HepG2 (cell line): Measurements from ENCODE around the gene TIMM9. TPM values are rescaled to one million over a fixed set of nuclear protein-coding genes. Genes with fewer than 3 reads are reported as not detected.

ENCODE experiments used
- ATAC-seq: fragments of 200-7000 bp; cut with Tn5 transposase; 3 replicates; pipeline ENCODE4 v1.9.1; 2020; ENCODE audit warnings: mild to moderate bottlenecking, moderate library complexity
- BruUV-seq: library from RNA; stranded (reverse); fragments of 400-500 nt; replicated peaks from 2 replicates; lab custom pipeline; 2021; lab: Mats Ljungman, UMichigan
- CTCF ChIA-PET: fragments of 300-600 bp; formaldehyde crosslinking; extraction: SDS; loops from one replicate; lab custom pipeline; 2021; ENCODE audit warnings: low total read pairs, inconsistent platforms, low intra/inter-chr PET ratio; lab: Yijun Ruan, JAX
- POLR2A ChIA-PET: fragments of 350-600 bp; sonication (Branson Sonifier 250); formaldehyde crosslinking; loops from one replicate; lab custom pipeline; 2020; ENCODE audit warnings: antibody characterized with exemption, inconsistent platforms; lab: Yijun Ruan, JAX
- DNase-seq: peaks from one replicate; pipeline ENCODE4 v3.0.0-alpha.2; 2015; ENCODE audit warnings: low spot score
- FAIRE-seq: peaks from 3 replicates; lab custom pipeline; 2011; peaks lifted over from hg19 to GRCh38; lab: Jason Lieb, UNC
- H2AFZ ChIP-seq: one replicate; pipeline ENCODE4 v1.6.1; 2011; ENCODE audit warnings: low read length, inconsistent platforms
- H3K27ac ChIP-seq: fragments of 300-600 bp; 3 replicates; pipeline ENCODE4 v1.8.0; 2011; ENCODE audit warnings: mixed run types, mild to moderate bottlenecking, mixed read lengths, low read length, inconsistent platforms; ENCODE audit not compliant: insufficient read depth; ENCODE audit errors: extremely low read length
- H3K27me3 ChIP-seq, 2 experiments: fragments of 200-600 bp in 1 of 2; 2 replicates in 1 of 2; 3 replicates in 1 of 2; pipeline versions ENCODE4 v1.6.0 to v1.8.0; 2011; ENCODE audit warnings: low read length in 2 of 2, mild to moderate bottlenecking in 2 of 2, moderate library complexity in 2 of 2, inconsistent platforms in 1 of 2; ENCODE audit not compliant: insufficient read depth in 2 of 2, control insufficient read depth in 1 of 2
- H3K36me3 ChIP-seq, 2 experiments: fragments of 200-600 bp in 1 of 2; replicated peaks in 1 of 2; 2 replicates in 1 of 2; 3 replicates in 1 of 2; pipeline versions ENCODE4 v1.5.1 to v1.8.0; 2011; ENCODE audit warnings: low read length in 2 of 2, inconsistent platforms in 1 of 2; ENCODE audit not compliant: insufficient read depth in 2 of 2, control insufficient read depth in 1 of 2
- H3K4me1 ChIP-seq: 2 replicates; pipeline ENCODE4 v1.5.1; 2012; ENCODE audit warnings: low read length, inconsistent platforms; ENCODE audit not compliant: insufficient read depth
- H3K4me2 ChIP-seq: 2 replicates; pipeline ENCODE4 v1.6.0; 2011; ENCODE audit warnings: low read depth, low read length, inconsistent platforms
- H3K4me3 ChIP-seq, 3 experiments: fragments of 200-600 bp in 1 of 3; sonication (generic), shearing (Covaris generic) in 1 of 3; replicated peaks in 1 of 3; 2 replicates each; pipeline ENCODE4 v1.5.1; 2011 to 2016; ENCODE audit warnings: low read length in 3 of 3, inconsistent platforms in 2 of 3, low read depth in 2 of 3, mild to moderate bottlenecking in 2 of 3, control low read depth in 1 of 3, mixed read lengths in 1 of 3; ENCODE audit not compliant: insufficient read depth in 1 of 3
- H3K79me2 ChIP-seq: one replicate; pipeline ENCODE4 v1.6.1; 2011; ENCODE audit warnings: low read length, inconsistent platforms; ENCODE audit not compliant: insufficient read depth
- H3K9ac ChIP-seq: 2 replicates; pipeline ENCODE4 v1.6.0; 2011; ENCODE audit warnings: mild to moderate bottlenecking, low read depth, low read length, inconsistent platforms; ENCODE audit not compliant: insufficient read depth
- H3K9me3 ChIP-seq: 2 replicates; pipeline ENCODE4 v1.5.1; 2012; ENCODE audit warnings: mild to moderate bottlenecking, low read length
- H4K20me1 ChIP-seq: 2 replicates; pipeline ENCODE4 v1.6.0; 2011; ENCODE audit warnings: inconsistent platforms, mild to moderate bottlenecking, low read length, moderate library complexity; ENCODE audit not compliant: insufficient read depth
- SOX6 ChIP-seq, 2 experiments: fragments of 450-650 bp in 1 of 2; sonication (generic) in 1 of 2; formaldehyde crosslinking in 1 of 2; IDR thresholded peaks; 2 replicates each; pipeline versions ENCODE4 v1.4.0 to v1.6.1; 2017 to 2020; ENCODE audit warnings: antibody characterized with exemption in 1 of 2, mild to moderate bottlenecking in 1 of 2, missing genetic modification reagents in 1 of 2
- SP1 ChIP-seq, 2 experiments: fragments of 450-650 bp in 1 of 2; sonication (generic) in 1 of 2; formaldehyde crosslinking in 1 of 2; IDR thresholded peaks; 2 replicates each; pipeline versions ENCODE4 v1.4.0 to v1.6.1; 2016 to 2020; ENCODE audit warnings: missing genetic modification reagents in 1 of 2
- SP4 ChIP-seq: sonication (generic); formaldehyde crosslinking; IDR thresholded peaks from 2 replicates; pipeline ENCODE4 v1.8.1; 2023; ENCODE audit warnings: mild to moderate bottlenecking, missing genetic modification reagents
- TARDBP ChIP-seq: sonication (generic); formaldehyde crosslinking; IDR thresholded peaks from 2 replicates; pipeline ENCODE4 v1.8.0; 2022; ENCODE audit warnings: mild to moderate bottlenecking, missing genetic modification reagents
- ZNF138 ChIP-seq: sonication (generic); formaldehyde crosslinking; IDR thresholded peaks from 2 replicates; pipeline ENCODE4 v1.5.0; 2020; ENCODE audit warnings: mild to moderate bottlenecking, low read depth, missing genetic modification reagents
- ZNF343 ChIP-seq: sonication (generic); formaldehyde crosslinking; IDR thresholded peaks from 2 replicates; pipeline ENCODE4 v1.4.0; 2020; ENCODE audit warnings: mild to moderate bottlenecking, missing genetic modification reagents
- ZNF710 ChIP-seq: sonication (generic); formaldehyde crosslinking; IDR thresholded peaks from 2 replicates; pipeline ENCODE4 v1.5.0; 2020; ENCODE audit warnings: mild to moderate bottlenecking, missing genetic modification reagents, borderline replicate concordance
- ZNF749 ChIP-seq: sonication (generic); formaldehyde crosslinking; IDR thresholded peaks from 2 replicates; pipeline ENCODE4 v1.8.0; 2022; ENCODE audit warnings: mild to moderate bottlenecking, missing genetic modification reagents, moderate library complexity, borderline replicate concordance
- ZNF775 ChIP-seq: sonication (generic); formaldehyde crosslinking; IDR thresholded peaks from 2 replicates; pipeline ENCODE4 v1.4.0; 2020; ENCODE audit warnings: missing genetic modification reagents, mild to moderate bottlenecking, moderate library complexity, borderline replicate concordance
- WGBS: methylation state at CpG from one replicate; pipeline ENCODE4 v1.1.6; 2017; ENCODE audit warnings: low lambda C conversion rate; 5-methylcytosine and 5-hydroxymethylcytosine counted together
- in situ Hi-C: cut with HindIII; loops from 2 replicates; pipeline ENCODE4 v1.10.0; 2017; ENCODE audit warnings: low pct_unique_long_range_greater_than_20kb; ENCODE audit not compliant: extremely low pct_ligation_motif_present
- intact Hi-C: fragments of 100-400 bp; cut with micrococcal nuclease; formaldehyde crosslinking; loops from one replicate; pipeline ENCODE4 v1.10.0; 2022; ENCODE audit not compliant: unreplicated experiment
- polyA plus RNA-seq, 8 experiments: library from polyadenylated mRNA; depleted of rRNA in 3 of 8; stranded (reverse) in 7 of 8; unstranded in 1 of 8; fragments of >200 nt; fragmentation: Illumina TruSeq in 4 of 8; extraction: Trizol in 4 of 8; gene quantifications; 2 replicates each; pipeline versions ENCODE4 v1.2.1 to v1.2.3, GENCODE V29; 2011 to 2016; ENCODE audit warnings: low read depth in 4 of 8, missing spikeins in 1 of 8, mixed read lengths in 1 of 8; ENCODE audit not compliant: insufficient read depth in 1 of 8
- total RNA-seq, 5 experiments: library from RNA; depleted of rRNA; stranded (reverse); fragments of >200 nt; fragmentation: Illumina TruSeq; extraction: Trizol; gene quantifications; 2 replicates each; pipeline ENCODE4 v1.2.3, GENCODE V29; 2016; ENCODE audit warnings: low read depth in 1 of 5
- TF ChIP-seq, protein P1 (sequence below): IDR thresholded peaks from 2 replicates; pipeline ENCODE4 v1.6.1; 2016; ENCODE audit warnings: low read depth, borderline replicate concordance
- TF ChIP-seq, protein P2 (sequence below): sonication (generic); formaldehyde crosslinking; IDR thresholded peaks from 2 replicates; pipeline ENCODE4 v1.4.0; 2020; ENCODE audit warnings: missing genetic modification reagents
- TF ChIP-seq, protein P3 (sequence below): sonication (generic); formaldehyde crosslinking; IDR thresholded peaks from 2 replicates; pipeline ENCODE4 v1.4.0; 2020; ENCODE audit warnings: missing genetic modification reagents

The TIMM9 gene
- total and polyA plus RNA-seq, 2 of the 13 experiments (the other 11 are each of a cell fraction or from before 2014, with no cell fraction given), result 30.5 to 42.5 TPM

GRCh38 chr14:58414845-58415244, 12.5 kb downstream of the TIMM9 start (continued):
- TF ChIP-seq, protein P1, sequence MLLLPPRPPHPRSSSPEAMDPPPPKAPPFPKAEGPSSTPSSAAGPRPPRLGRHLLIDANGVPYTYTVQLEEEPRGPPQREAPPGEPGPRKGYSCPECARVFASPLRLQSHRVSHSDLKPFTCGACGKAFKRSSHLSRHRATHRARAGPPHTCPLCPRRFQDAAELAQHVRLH (CRISPR knock-in tag), result no peak
- TF ChIP-seq, protein P2, sequence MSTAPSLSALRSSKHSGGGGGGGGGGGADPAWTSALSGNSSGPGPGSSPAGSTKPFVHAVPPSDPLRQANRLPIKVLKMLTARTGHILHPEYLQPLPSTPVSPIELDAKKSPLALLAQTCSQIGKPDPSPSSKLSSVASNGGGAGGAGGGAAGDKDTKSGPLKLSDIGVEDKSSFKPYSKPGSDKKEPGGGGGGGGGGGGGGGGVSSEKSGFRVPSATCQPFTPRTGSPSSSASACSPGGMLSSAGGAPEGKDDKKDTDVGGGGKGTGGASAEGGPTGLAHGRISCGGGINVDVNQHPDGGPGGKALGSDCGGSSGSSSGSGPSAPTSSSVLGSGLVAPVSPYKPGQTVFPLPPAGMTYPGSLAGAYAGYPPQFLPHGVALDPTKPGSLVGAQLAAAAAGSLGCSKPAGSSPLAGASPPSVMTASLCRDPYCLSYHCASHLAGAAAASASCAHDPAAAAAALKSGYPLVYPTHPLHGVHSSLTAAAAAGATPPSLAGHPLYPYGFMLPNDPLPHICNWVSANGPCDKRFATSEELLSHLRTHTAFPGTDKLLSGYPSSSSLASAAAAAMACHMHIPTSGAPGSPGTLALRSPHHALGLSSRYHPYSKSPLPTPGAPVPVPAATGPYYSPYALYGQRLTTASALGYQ (CRISPR knock-in tag), result no peak
- no peak for TF ChIP-seq ZNF343 (CRISPR knock-in tag)
- TF ChIP-seq, protein P3, sequence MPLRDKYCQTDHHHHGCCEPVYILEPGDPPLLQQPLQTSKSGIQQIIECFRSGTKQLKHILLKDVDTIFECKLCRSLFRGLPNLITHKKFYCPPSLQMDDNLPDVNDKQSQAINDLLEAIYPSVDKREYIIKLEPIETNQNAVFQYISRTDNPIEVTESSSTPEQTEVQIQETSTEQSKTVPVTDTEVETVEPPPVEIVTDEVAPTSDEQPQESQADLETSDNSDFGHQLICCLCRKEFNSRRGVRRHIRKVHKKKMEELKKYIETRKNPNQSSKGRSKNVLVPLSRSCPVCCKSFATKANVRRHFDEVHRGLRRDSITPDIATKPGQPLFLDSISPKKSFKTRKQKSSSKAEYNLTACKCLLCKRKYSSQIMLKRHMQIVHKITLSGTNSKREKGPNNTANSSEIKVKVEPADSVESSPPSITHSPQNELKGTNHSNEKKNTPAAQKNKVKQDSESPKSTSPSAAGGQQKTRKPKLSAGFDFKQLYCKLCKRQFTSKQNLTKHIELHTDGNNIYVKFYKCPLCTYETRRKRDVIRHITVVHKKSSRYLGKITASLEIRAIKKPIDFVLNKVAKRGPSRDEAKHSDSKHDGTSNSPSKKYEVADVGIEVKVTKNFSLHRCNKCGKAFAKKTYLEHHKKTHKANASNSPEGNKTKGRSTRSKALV (CRISPR knock-in tag), result no peak

DNA sequence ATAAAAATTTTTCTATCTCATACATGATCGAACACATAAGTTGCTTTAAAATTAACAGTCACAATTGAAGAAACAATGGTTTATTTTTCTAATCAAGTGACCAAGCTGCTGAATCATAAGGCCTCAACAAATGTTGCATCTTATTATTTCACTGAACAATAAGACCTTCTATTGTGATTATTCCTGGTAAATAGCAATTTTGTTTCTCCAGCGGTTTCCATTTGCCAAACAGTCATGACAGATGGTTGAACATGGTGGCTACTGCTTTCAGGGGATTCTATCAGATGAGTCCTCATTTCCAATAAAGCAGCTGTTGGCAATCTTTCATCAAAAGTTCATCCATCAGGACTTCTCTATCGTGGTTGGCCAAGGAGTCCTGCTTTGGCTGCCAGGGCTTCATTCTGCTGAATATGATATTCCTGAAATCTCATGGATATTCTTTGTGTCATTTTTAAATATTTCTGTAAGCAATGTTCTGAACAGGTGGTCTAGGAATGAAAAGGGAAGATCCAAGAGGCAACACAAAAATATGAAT, 18.6 kb downstream of the TIMM9 start:
- WGBS, result 99% methylated on average over 3 of the region's 3 CpGs
- FAIRE-seq, result no peak
- ATAC-seq, result no peak
- Histone ChIP-seq H3K9ac (no peak overlapping the region), H3K4me2 (no peak overlapping the region), H3K9me3 (no peaks in the 10 kb centered on the region), H3K4me3 (no peak overlapping the region), H3K79me2 (no peaks in the 10 kb centered on the region), H3K36me3 (peaks cover 9 to 35% of the 10 kb centered on the region in 2 experiments), H4K20me1 (no peaks in the 10 kb centered on the region), H3K27me3 (no peaks in the 10 kb centered on the region; a peak in 1 of 5 replicates), H2AFZ (no peak overlapping the region), H3K4me1 (peaks cover 4% of the 10 kb centered on the region; the same call in 1 of the 2 replicates), H3K27ac (no peak overlapping the region)
- TF ChIP-seq SP4 (no peak), SOX6 (IDR thresholded peaks at IDR 0.05) (no peak), SOX6 (CRISPR knock-in tag; IDR thresholded peaks at IDR 0.05) (no peak), SP1 (IDR thresholded peaks at IDR 0.05) (no peak), SP1 (CRISPR knock-in tag; IDR thresholded peaks at IDR 0.05) (no peak), ZNF710 (CRISPR knock-in tag) (no peak), TARDBP (CRISPR knock-in tag) (no peak), ZNF775 (CRISPR knock-in tag) (no peak), ZNF749 (no peak), ZNF138 (CRISPR knock-in tag) (no peak)
- intact Hi-C loops (no loop called here), in situ Hi-C loops (no loop called here)
- CTCF ChIA-PET, result no interaction called here
- POLR2A ChIA-PET, result no interaction called here
- DNase-seq, result no peak
- BruUV-seq, result no TSS peak
